GM18526 (cell line): ENCODE results near the gene APOM.

Source experiments
- POLR2A ChIP-seq: IDR thresholded peaks from 3 replicates; pipeline ENCODE4 v1.6.1; 2011; ENCODE audit not compliant: insufficient read length; ENCODE audit errors: extremely low read depth

APOM gene

DNA sequence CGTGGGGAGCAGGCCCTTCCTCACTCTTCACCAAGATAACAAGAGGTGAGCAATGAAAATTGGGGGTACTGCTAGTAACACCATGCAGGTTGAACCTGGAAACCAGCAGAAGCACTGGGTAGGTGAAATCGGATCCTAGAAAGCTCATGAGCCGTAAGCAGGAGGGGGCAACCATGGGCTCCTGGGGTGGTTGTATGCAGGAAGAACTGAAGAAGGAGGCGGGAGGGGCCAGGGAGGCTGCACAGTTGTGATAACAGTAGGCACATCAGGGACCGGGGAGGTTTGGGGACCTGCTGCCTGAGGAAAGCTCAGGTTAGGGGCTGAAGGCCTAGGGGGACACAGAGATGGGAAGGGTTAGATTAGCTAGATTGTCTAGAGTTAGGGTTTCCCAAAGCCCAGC, 30.8 kb downstream of the APOM start:
- TF ChIP-seq POLR2A, result no peak

- no peak for TF ChIP-seq POLR2A
Measured at GRCh38 chr6:31687321-31687720, 31.6 kb downstream of the APOM start.

GRCh38 chr6:31687860-31688693, 32.4 kb downstream of the APOM start:
- TF ChIP-seq POLR2A, result no peak

GRCh38 chr6:31689249-31690110, 33.8 kb downstream of the APOM start:
- TF ChIP-seq POLR2A, result no peak

GRCh38 chr6:31690231-31691077, 34.8 kb downstream of the APOM start:
- no peak for TF ChIP-seq POLR2A

- TF ChIP-seq POLR2A, result no peak
Measured at GRCh38 chr6:31691078-31691463, 35.4 kb downstream of the APOM start.

GRCh38 chr6:31691564-31692108, 35.9 kb downstream of the APOM start:
- TF ChIP-seq POLR2A, result no peak

DNA sequence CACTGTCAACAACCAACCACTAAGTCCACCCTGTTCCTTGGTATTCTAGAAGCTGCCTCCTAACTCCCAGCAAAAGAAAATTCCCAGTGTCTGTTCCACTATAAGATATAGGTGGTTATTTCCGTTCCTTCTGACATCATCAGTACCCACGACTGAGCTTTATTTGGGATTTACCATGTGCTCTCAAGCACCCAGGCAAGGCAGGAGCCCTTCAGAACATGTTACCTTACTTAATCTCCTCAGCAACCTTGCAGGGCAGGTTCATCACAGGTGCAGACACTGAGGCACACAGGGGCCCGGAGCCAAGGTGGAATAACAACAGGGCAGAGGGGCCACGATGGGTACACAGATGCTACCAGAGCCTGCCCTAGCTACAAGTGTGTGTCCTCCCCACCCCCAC, 36.7 kb downstream of the APOM start:
- TF ChIP-seq POLR2A, result no peak

- no peak for TF ChIP-seq POLR2A
Measured at GRCh38 chr6:31692886-31693285, 37.2 kb downstream of the APOM start.

DNA sequence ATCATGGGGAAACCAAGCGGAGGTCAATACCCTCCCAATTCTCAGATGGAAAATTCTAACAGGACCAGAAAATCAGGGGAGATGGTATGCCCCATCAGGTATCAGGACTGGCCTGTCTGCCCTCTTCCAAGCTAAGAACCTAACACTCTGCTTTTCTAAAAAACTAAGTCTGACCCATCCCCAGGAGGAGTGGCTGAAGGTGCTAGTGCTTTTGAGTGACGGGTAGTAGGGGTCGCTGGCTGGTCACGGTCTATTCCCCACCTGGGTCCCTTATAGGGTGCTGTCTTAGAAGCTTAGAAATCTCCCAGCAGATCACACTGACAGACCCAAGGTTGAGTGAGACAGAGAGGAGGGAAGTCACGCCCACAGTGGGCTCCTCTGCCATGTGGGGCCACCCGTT, 37.8 kb downstream of the APOM start:
- TF ChIP-seq POLR2A, result no peak

- TF ChIP-seq POLR2A, result no peak
Measured at GRCh38 chr6:31697555-31697954, 41.9 kb downstream of the APOM start.

- no peak for TF ChIP-seq POLR2A
Measured at GRCh38 chr6:31700740-31701401, 45.2 kb downstream of the APOM start.

- TF ChIP-seq POLR2A, result no peak
Measured at GRCh38 chr6:31701666-31702404, 46.1 kb downstream of the APOM start.

DNA sequence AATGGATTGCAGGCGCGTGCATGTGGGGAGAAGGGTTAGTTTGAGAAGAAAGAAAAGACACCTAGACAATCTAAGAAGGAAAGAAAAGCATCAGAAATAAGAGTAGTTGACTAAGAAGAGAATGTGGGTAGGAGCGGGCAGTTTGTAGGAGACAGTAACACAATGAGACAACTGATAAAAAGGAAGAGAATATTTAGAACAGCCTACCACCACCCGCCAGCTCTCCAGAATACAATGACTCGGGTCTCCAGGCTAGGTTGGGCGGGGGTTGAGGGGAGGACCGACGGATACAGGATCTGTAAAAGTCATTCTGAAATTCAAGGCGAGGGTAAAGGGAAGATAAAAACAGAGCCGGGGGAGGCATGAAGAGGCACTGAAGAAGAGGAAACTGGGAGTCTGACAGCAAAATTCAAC, 46.7 kb downstream of the APOM start:
- TF ChIP-seq POLR2A, result no peak
